Caco-2 (cell line): Measurements from ENCODE around the gene BTBD3. TPM values are rescaled to one million over a fixed set of nuclear protein-coding genes. Genes with fewer than 3 reads are reported as not detected.

Experiments used
- BruUV-seq: library from RNA; stranded (reverse); fragments of 400-500 nt; replicated peaks from 2 replicates; lab custom pipeline; 2021; lab: Mats Ljungman, UMichigan
- CTCF ChIA-PET: fragments of 300-600 bp; sonication (Branson Sonifier 250); formaldehyde crosslinking; loops from one replicate; lab custom pipeline; 2022; ENCODE audit warnings: antibody characterized with exemption; lab: Charles Lee
- POLR2A ChIA-PET: fragments of 300-600 bp; sonication (Branson Sonifier 250); formaldehyde crosslinking; loops from one replicate; lab custom pipeline; 2022; ENCODE audit warnings: antibody characterized with exemption; lab: Charles Lee
- DNase-seq, 2 experiments: peaks; one replicate each; pipeline versions ENCODE4 v3.0.0 to v3.0.0-alpha.2; 2020 to 2022
- H3K27me3 ChIP-seq: replicated peaks from 2 replicates; pipeline ENCODE4 v1.6.0; 2011; ENCODE audit warnings: low read length; ENCODE audit not compliant: control insufficient read depth, insufficient read depth
- H3K36me3 ChIP-seq: 2 replicates; pipeline ENCODE4 v1.5.1; 2011; ENCODE audit warnings: low read length; ENCODE audit not compliant: control insufficient read depth, insufficient read depth
- H3K4me1 ChIP-seq: fragments of 250-450 bp; sonication (Bioruptor Pico); 2 replicates; pipeline ENCODE4 v1.5.1; 2020; ENCODE audit warnings: mild to moderate bottlenecking
- H3K4me3 ChIP-seq: 2 replicates; pipeline ENCODE4 v1.5.1; 2011; ENCODE audit warnings: low read depth, mild to moderate bottlenecking, control low read depth, low read length
- H3K9me3 ChIP-seq: fragments of 250-450 bp; sonication (Bioruptor Pico); 2 replicates; pipeline ENCODE4 v1.5.1; 2020; ENCODE audit warnings: mild to moderate bottlenecking, moderate library complexity
- H3K27ac Mint-ChIP-seq: one replicate; pipeline ENCODE4 v1.8.0; 2022; ENCODE audit warnings: mixed read lengths; ENCODE audit not compliant: unreplicated experiment
- H3K27me3 Mint-ChIP-seq: one replicate; pipeline ENCODE4 v1.8.0; 2022; ENCODE audit warnings: mixed read lengths; ENCODE audit not compliant: insufficient read depth, unreplicated experiment
- H3K36me3 Mint-ChIP-seq: one replicate; pipeline ENCODE4 v1.8.0; 2022; ENCODE audit warnings: mild to moderate bottlenecking, mixed read lengths; ENCODE audit not compliant: insufficient read depth, unreplicated experiment
- H3K4me1 Mint-ChIP-seq: one replicate; pipeline ENCODE4 v1.8.0; 2022; ENCODE audit warnings: low read depth, mixed read lengths; ENCODE audit not compliant: unreplicated experiment
- H3K4me3 Mint-ChIP-seq: one replicate; pipeline ENCODE4 v1.8.0; 2022; ENCODE audit warnings: mild to moderate bottlenecking, moderate library complexity, mixed read lengths; ENCODE audit not compliant: unreplicated experiment
- H3K9me3 Mint-ChIP-seq: one replicate; pipeline ENCODE4 v1.8.0; 2022; ENCODE audit warnings: mixed read lengths; ENCODE audit not compliant: unreplicated experiment
- CTCF ChIP-seq, 2 experiments: fragments of 200-600 bp in 1 of 2; IDR thresholded peaks; 1 replicate in 1 of 2; 2 replicates in 1 of 2; pipeline versions ENCODE4 v1.5.1 to v1.8.0; 2011 to 2022; ENCODE audit warnings: antibody characterized with exemption in 1 of 2, control low read depth in 1 of 2, inconsistent platforms in 1 of 2, low read depth in 1 of 2, low read length in 1 of 2, mild to moderate bottlenecking in 1 of 2, moderate library complexity in 1 of 2; ENCODE audit not compliant: insufficient read depth in 1 of 2, severe bottlenecking in 1 of 2, unreplicated experiment in 1 of 2
- intact Hi-C: fragments of 100-400 bp; cut with micrococcal nuclease; formaldehyde crosslinking; loops from one replicate; pipeline ENCODE4 v1.10.0; 2022; ENCODE audit not compliant: unreplicated experiment
- total RNA-seq: library from RNA; stranded (reverse); gene quantifications from 2 replicates; pipeline ENCODE4 v1.2.3, GENCODE V29; 2022

The BTBD3 gene
- total RNA-seq, 1 experiment from 2014 or later = 44.1 TPM

- H3K27me3 ChIP-seq = no peaks in the 10 kb centered on the region
- no peak for DNase-seq
- H3K4me1 Mint-ChIP-seq = peaks cover 21% of the 10 kb centered on the region
- intact Hi-C loops = no loop called here
- no peaks in the 10 kb centered on the region for H3K36me3 ChIP-seq
- CTCF ChIA-PET = no interaction called here
- BruUV-seq = no TSS peak
- no peaks in the 10 kb centered on the region for H3K27me3 Mint-ChIP-seq
- no peaks in the 10 kb centered on the region for H3K9me3 ChIP-seq
- TF ChIP-seq CTCF (IDR thresholded peaks at IDR 0.05; ENCODE audit: insufficient read depth in 1 of 2, low read depth in 1 of 2, low read length in 1 of 2, severe bottlenecking in 1 of 2, unreplicated experiment in 1 of 2) = no peak
- H3K27ac Mint-ChIP-seq = no peak overlapping the region
- H3K4me1 ChIP-seq = peaks cover 17% of the 10 kb centered on the region
- H3K36me3 Mint-ChIP-seq = no peaks in the 10 kb centered on the region
- H3K9me3 Mint-ChIP-seq = no peaks in the 10 kb centered on the region
- no peak overlapping the region for H3K4me3 ChIP-seq
- H3K4me3 Mint-ChIP-seq = no peak overlapping the region
- POLR2A ChIA-PET = no interaction called here
Observed at GRCh38 chr20:11970243-11970836, 52.6 kb downstream of the BTBD3 start.

GRCh38 chr20:11972478-11972877, 54.8 kb downstream of the BTBD3 start:
- POLR2A ChIA-PET = no interaction called here
- Mint-ChIP-seq H3K4me3 (no peak overlapping the region), H3K9me3 (no peaks in the 10 kb centered on the region), H3K4me1 (peaks cover 9% of the 10 kb centered on the region), H3K27ac (no peak overlapping the region), H3K27me3 (no peaks in the 10 kb centered on the region), H3K36me3 (no peaks in the 10 kb centered on the region)
- Histone ChIP-seq H3K9me3 (no peaks in the 10 kb centered on the region), H3K4me1 (no peaks in the 10 kb centered on the region; the same call in 1 of the 2 replicates), H3K36me3 (no peaks in the 10 kb centered on the region), H3K27me3 (no peaks in the 10 kb centered on the region; the same call in 1 of the 2 replicates), H3K4me3 (no peak overlapping the region)
- DNase-seq = no peak
- intact Hi-C loops = no loop called here
- no peak for TF ChIP-seq CTCF (IDR thresholded peaks at IDR 0.05; ENCODE audit: insufficient read depth in 1 of 2, low read depth in 1 of 2, low read length in 1 of 2, severe bottlenecking in 1 of 2, unreplicated experiment in 1 of 2)
- BruUV-seq = no TSS peak
- CTCF ChIA-PET = no interaction called here
